ENCODE data around the gene BDH1.
"Not testable (repeated sequence)": the region's sequence is repeated elsewhere in the genome, so short reads cannot be mapped to it uniquely, and the experiment has no call there.

BDH1 gene

DNA sequence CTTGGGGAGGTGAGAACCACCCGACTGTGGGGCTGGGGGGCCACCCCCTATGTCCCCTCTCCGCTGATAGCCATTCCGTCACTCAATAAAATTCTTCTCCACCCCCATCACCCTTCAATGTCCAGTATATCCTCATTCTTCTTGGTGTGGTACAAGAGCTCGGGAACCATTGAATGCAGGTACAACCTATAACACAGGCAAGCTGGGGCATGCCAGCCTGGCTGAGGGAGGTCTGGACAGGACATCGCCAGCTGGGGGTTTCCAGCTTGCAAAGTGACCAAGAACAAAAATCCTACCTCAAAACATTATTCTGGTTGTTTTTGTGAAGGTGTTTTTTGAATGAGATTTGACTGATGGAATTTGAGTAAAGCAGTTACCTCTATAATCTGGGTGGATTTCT lies 19.6 kb upstream of the BDH1 start:
- DNase-seq (no peak), ATAC-seq (ENCODE audit: insufficient read depth, low read depth) (no peak)
- H3K27ac ChIP-seq (ENCODE audit: low read length) = no peak overlapping the region
- H3K4me1 ChIP-seq (ENCODE audit: insufficient read depth, low read length) = no peaks in the 10 kb centered on the region
- H3K9ac ChIP-seq (ENCODE audit: low read depth, low read length) = no peak overlapping the region
- H3K4me3 ChIP-seq (ENCODE audit: low read depth in 1 of 2, low read length in 2 of 2) = no peak overlapping the region
- no peaks in the 10 kb centered on the region for H3K36me3 ChIP-seq (ENCODE audit: insufficient read depth, low read length)
- no peak overlapping the region for H3K4me2 ChIP-seq (ENCODE audit: insufficient read depth, low read length)
- H3K9me3 ChIP-seq (ENCODE audit: insufficient read depth, low read length, severe bottlenecking) = peaks cover 6% of the 10 kb centered on the region
- H2AFZ ChIP-seq (ENCODE audit: low read depth, low read length) = no peak overlapping the region
- TF ChIP-seq, protein P1, sequence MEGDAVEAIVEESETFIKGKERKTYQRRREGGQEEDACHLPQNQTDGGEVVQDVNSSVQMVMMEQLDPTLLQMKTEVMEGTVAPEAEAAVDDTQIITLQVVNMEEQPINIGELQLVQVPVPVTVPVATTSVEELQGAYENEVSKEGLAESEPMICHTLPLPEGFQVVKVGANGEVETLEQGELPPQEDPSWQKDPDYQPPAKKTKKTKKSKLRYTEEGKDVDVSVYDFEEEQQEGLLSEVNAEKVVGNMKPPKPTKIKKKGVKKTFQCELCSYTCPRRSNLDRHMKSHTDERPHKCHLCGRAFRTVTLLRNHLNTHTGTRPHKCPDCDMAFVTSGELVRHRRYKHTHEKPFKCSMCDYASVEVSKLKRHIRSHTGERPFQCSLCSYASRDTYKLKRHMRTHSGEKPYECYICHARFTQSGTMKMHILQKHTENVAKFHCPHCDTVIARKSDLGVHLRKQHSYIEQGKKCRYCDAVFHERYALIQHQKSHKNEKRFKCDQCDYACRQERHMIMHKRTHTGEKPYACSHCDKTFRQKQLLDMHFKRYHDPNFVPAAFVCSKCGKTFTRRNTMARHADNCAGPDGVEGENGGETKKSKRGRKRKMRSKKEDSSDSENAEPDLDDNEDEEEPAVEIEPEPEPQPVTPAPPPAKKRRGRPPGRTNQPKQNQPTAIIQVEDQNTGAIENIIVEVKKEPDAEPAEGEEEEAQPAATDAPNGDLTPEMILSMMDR (IDR thresholded peaks at IDR 0.05; ENCODE audit: borderline replicate concordance, extremely low read depth, low read length, poor library complexity, severe bottlenecking) = no peak
- TF ChIP-seq EZH2 (IDR thresholded peaks at IDR 0.05; ENCODE audit: borderline replicate concordance, low read depth, low read length, severe bottlenecking) = no peak
- no peaks in the 10 kb centered on the region for H3K27me3 ChIP-seq (ENCODE audit: insufficient read depth, low read length, poor library complexity)
- H4K20me1 ChIP-seq (ENCODE audit: insufficient read depth, low read length) = no peaks in the 10 kb centered on the region
- no peaks in the 10 kb centered on the region for H3K79me2 ChIP-seq (ENCODE audit: insufficient read depth, low read length)

DNA sequence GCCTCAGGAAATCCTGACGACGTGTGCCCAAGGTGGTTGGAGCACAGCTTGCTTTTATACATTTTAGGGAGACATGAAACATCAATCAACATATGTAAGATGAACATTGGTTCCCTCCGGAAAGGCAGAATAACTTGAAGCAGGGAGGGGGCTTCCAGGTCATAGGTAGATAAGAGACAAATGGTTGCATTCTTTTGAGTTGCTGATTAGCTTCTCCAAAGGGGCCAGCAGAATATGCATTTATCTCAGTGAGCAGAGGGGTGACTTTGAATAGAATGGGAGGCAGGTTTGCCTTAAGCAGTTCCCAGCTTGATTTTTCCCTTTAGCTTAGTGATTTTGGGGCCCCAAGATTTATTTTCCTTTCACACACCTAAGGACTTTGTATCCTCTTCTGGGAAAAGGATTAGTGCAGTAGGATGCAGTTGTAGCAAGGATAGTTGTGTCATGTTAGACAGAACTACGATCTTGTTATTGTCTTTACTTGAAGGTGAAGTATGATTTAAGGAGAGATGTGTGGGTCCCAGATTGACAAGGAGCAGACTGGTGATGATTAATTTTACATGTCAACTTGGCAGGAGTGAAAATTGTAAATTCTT lies 18.7 kb upstream of the BDH1 start:
- H4K20me1 ChIP-seq (ENCODE audit: insufficient read depth, low read length); H3K27ac ChIP-seq (ENCODE audit: low read length); DNase-seq; H2AFZ ChIP-seq (ENCODE audit: low read depth, low read length); H3K9me3 ChIP-seq (ENCODE audit: insufficient read depth, low read length, severe bottlenecking); H3K4me3 ChIP-seq (ENCODE audit: low read depth in 1 of 2, low read length in 2 of 2); H3K4me1 ChIP-seq (ENCODE audit: insufficient read depth, low read length); H3K36me3 ChIP-seq (ENCODE audit: insufficient read depth, low read length); H3K27me3 ChIP-seq (ENCODE audit: insufficient read depth, low read length, poor library complexity); ATAC-seq (ENCODE audit: insufficient read depth, low read depth); H3K4me2 ChIP-seq (ENCODE audit: insufficient read depth, low read length); H3K9ac ChIP-seq (ENCODE audit: low read depth, low read length); H3K79me2 ChIP-seq (ENCODE audit: insufficient read depth, low read length): not testable (repeated sequence)

DNA sequence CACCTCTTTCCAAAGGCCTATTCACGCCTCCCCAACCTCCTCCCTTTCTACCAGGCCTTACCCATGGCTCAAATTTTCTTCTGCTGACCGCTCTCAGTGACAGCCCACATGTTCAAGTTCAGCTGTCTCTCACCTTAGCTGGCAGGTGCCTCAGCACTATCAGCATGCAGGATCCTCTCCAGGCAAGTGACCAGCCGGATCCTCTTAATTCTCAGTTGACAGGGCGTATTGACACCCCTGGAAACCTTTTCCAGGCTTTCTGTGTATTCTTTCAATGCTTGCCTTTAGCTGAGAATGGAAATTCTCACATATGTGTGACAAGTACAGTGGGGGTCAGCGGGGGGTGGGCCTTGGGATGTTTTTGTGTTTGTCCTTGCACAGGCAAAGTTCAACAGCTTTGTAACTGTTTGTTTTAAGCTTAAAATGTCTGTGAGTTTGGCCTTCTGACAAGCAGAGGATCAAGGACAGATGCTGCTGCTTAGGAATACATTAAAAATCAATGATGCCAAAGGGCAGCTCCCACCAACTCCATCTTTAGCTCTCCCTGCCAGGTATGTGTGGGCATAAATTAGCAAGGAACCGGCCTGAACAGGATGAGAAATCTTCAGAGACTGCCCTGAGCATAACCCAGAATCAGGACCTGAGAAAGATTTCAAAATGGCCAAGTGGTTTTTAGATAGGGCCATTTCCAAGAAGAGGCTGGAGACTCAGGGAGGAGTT lies 17.4 kb upstream of the BDH1 start:
- Histone ChIP-seq H3K9ac (ENCODE audit: low read depth, low read length) (no peak overlapping the region), H3K4me2 (ENCODE audit: insufficient read depth, low read length) (no peak overlapping the region), H3K4me3 (ENCODE audit: low read depth in 1 of 2, low read length in 2 of 2) (no peak overlapping the region), H3K36me3 (ENCODE audit: insufficient read depth, low read length) (no peaks in the 10 kb centered on the region), H3K79me2 (ENCODE audit: insufficient read depth, low read length) (no peaks in the 10 kb centered on the region), H3K27ac (ENCODE audit: low read length) (no peak overlapping the region), H3K4me1 (ENCODE audit: insufficient read depth, low read length) (no peaks in the 10 kb centered on the region), H4K20me1 (ENCODE audit: insufficient read depth, low read length) (no peaks in the 10 kb centered on the region), H3K27me3 (ENCODE audit: insufficient read depth, low read length, poor library complexity) (no peaks in the 10 kb centered on the region), H3K9me3 (ENCODE audit: insufficient read depth, low read length, severe bottlenecking) (peaks cover 5% of the 10 kb centered on the region), H2AFZ (ENCODE audit: low read depth, low read length) (no peak overlapping the region)
- TF ChIP-seq EZH2 (IDR thresholded peaks at IDR 0.05; ENCODE audit: borderline replicate concordance, low read depth, low read length, severe bottlenecking) = no peak
- TF ChIP-seq, protein P1 (IDR thresholded peaks at IDR 0.05; ENCODE audit: borderline replicate concordance, extremely low read depth, low read length, poor library complexity, severe bottlenecking) = no peak
- no peak for DNase-seq
- ATAC-seq (ENCODE audit: insufficient read depth, low read depth) = no peak

DNA sequence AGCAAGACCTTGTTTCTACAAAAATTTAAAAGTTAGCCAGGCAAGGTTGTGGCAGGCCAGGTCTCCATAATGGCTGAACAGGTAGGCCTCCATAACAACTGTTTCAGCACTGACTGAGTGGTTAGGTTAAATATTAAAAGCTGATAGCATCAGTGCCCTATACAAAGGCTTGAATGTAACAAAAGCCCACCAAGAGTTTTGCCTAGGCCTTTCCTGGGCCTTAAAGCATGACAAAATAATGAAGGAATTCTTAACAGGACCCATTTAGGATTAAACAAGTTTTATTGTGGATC lies 16.1 kb upstream of the BDH1 start:
- not testable (repeated sequence) for H3K27me3 ChIP-seq (ENCODE audit: insufficient read depth, low read length, poor library complexity); H3K9ac ChIP-seq (ENCODE audit: low read depth, low read length); H3K9me3 ChIP-seq (ENCODE audit: insufficient read depth, low read length, severe bottlenecking); H3K27ac ChIP-seq (ENCODE audit: low read length); H3K4me1 ChIP-seq (ENCODE audit: insufficient read depth, low read length); H3K4me2 ChIP-seq (ENCODE audit: insufficient read depth, low read length); H2AFZ ChIP-seq (ENCODE audit: low read depth, low read length); ATAC-seq (ENCODE audit: insufficient read depth, low read depth); H3K79me2 ChIP-seq (ENCODE audit: insufficient read depth, low read length); H3K4me3 ChIP-seq (ENCODE audit: low read depth in 1 of 2, low read length in 2 of 2); DNase-seq; H3K36me3 ChIP-seq (ENCODE audit: insufficient read depth, low read length); H4K20me1 ChIP-seq (ENCODE audit: insufficient read depth, low read length)

DNA sequence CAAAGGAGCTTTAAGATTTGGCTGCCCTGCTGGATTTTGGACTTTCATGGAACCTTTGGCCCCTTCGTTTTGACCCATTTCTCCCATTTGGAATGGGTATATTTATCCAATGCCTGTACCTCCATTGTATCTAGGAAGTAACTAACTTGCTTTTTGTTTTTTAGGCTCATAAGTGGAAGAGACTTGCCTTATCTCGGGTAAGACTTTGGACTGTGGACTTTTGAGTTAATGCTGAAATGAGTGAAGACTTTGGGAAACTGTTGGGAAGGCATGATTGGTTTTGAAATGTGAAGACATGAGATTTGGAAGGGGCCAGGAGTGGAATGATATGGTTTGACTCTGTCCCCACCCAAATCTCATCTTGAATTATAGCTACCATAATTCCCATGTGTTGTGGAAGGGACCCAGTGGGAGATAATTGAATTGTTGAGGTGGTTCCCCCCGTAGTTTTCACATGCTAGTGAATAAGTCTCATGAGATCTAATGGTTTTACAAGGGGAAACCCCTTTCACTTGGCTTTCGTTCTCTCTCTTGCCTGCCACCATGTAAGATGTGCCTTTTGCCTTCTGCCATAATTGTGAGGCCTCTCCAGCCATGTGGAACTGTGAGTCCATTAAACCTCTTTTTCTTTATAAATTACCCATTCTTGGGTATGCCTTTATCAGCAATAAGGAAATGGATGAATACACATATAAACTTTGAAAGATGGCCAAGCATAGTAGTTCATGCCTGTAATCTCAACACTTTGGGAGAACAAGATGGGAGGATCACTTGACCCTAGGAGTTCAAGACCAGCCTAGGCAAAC lies 15.5 kb upstream of the BDH1 start:
- DNase-seq; H3K4me2 ChIP-seq (ENCODE audit: insufficient read depth, low read length); H4K20me1 ChIP-seq (ENCODE audit: insufficient read depth, low read length); H3K9me3 ChIP-seq (ENCODE audit: insufficient read depth, low read length, severe bottlenecking); ATAC-seq (ENCODE audit: insufficient read depth, low read depth); H3K27ac ChIP-seq (ENCODE audit: low read length); H2AFZ ChIP-seq (ENCODE audit: low read depth, low read length); H3K27me3 ChIP-seq (ENCODE audit: insufficient read depth, low read length, poor library complexity); H3K4me1 ChIP-seq (ENCODE audit: insufficient read depth, low read length); H3K9ac ChIP-seq (ENCODE audit: low read depth, low read length); H3K79me2 ChIP-seq (ENCODE audit: insufficient read depth, low read length); H3K36me3 ChIP-seq (ENCODE audit: insufficient read depth, low read length); H3K4me3 ChIP-seq (ENCODE audit: low read depth in 1 of 2, low read length in 2 of 2): not testable (repeated sequence)

DNA sequence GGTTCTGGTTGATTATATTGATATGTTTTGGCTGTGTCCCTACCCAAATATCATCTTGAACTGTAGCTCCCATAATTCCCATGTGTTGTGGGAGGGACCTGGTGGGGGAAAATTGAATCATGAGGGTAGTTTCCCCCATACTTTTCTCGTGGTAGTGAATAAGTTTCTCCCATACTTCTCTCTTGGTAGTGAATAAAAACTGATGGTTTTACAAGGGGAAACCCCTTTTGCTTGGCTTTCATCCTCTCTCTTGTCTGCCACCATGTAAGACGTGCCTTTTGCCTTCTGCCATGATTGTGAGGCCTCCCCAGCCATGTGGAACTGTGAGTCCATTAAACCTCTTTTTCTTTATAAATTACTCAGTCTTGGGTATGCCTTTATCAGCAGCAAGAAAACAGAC lies 13.7 kb upstream of the BDH1 start:
- H3K4me3 ChIP-seq (ENCODE audit: low read depth in 1 of 2, low read length in 2 of 2); H3K4me2 ChIP-seq (ENCODE audit: insufficient read depth, low read length); H3K27ac ChIP-seq (ENCODE audit: low read length); H3K4me1 ChIP-seq (ENCODE audit: insufficient read depth, low read length); H4K20me1 ChIP-seq (ENCODE audit: insufficient read depth, low read length); H3K9ac ChIP-seq (ENCODE audit: low read depth, low read length); H3K27me3 ChIP-seq (ENCODE audit: insufficient read depth, low read length, poor library complexity); H3K36me3 ChIP-seq (ENCODE audit: insufficient read depth, low read length); H2AFZ ChIP-seq (ENCODE audit: low read depth, low read length); ATAC-seq (ENCODE audit: insufficient read depth, low read depth); H3K79me2 ChIP-seq (ENCODE audit: insufficient read depth, low read length); DNase-seq: not testable (repeated sequence)
- H3K9me3 ChIP-seq (ENCODE audit: insufficient read depth, low read length, severe bottlenecking) = peaks cover 17% of the 10 kb centered on the region

Measured in DND-41 (cell line).